Eye (tissue), 1 donor: Measurements from ENCODE around the gene PRR29.
A peak's percentile ranks its signal among the peaks of the same experiment; 100 is the strongest.

Source experiments
- DNase-seq: peaks from one replicate; pipeline ENCODE4 v3.0.0-alpha.2; 2015

Gene PRR29

GRCh38 chr17:63998050-63998720 is at the start of gene PRR29:
PRR29 (plus strand) TSS chr17:63998351; CDS start chr17:63998365, 14 bp downstream.
- peak; percentile 92 for DNase-seq

GRCh38 chr17:63948521-63948920 is 49.6 kb upstream of the PRR29 start:
- DNase-seq = no peak

GRCh38 chr17:63949576-63950250 is 48.4 kb upstream of the PRR29 start:
- no peak for DNase-seq

GRCh38 chr17:63950940-63951907 is 46.9 kb upstream of the PRR29 start:
- no peak for DNase-seq

GRCh38 chr17:63954402-63955063 is 43.6 kb upstream of the PRR29 start:
- DNase-seq = no peak

- DNase-seq = no peak
Observed at GRCh38 chr17:63955232-63955631, 42.9 kb upstream of the PRR29 start.

- no peak for DNase-seq
Observed at GRCh38 chr17:63955791-63956190, 42.4 kb upstream of the PRR29 start.

- DNase-seq = no peak
Observed at GRCh38 chr17:63956296-63956920, 41.7 kb upstream of the PRR29 start.

- no peak for DNase-seq
Observed at GRCh38 chr17:63960006-63960405, 38.1 kb upstream of the PRR29 start.

- no peak for DNase-seq
Observed at GRCh38 chr17:63960430-63960829, 37.7 kb upstream of the PRR29 start.

- peak; percentile 82 for DNase-seq
Observed at GRCh38 chr17:63961355-63962212, 36.6 kb upstream of the PRR29 start.

- DNase-seq = no peak
Observed at GRCh38 chr17:63962298-63962744, 35.8 kb upstream of the PRR29 start.

GRCh38 chr17:63963123-63963522 is 35.0 kb upstream of the PRR29 start:
- no peak for DNase-seq

- DNase-seq = no peak
Observed at GRCh38 chr17:63966646-63967264, 31.4 kb upstream of the PRR29 start.

- DNase-seq = no peak
Observed at GRCh38 chr17:63967953-63968352, 30.2 kb upstream of the PRR29 start.

- no peak for DNase-seq
Observed at GRCh38 chr17:63969278-63969677, 28.9 kb upstream of the PRR29 start.

- DNase-seq = no peak
Observed at GRCh38 chr17:63972796-63973195, 25.4 kb upstream of the PRR29 start, which contains the start of gene SCN4A. SCN4A (minus strand) TSS chr17:63972918; CDS start chr17:63972841, 77 bp downstream.

- DNase-seq = no peak
Observed at GRCh38 chr17:63973247-63973646, 24.9 kb upstream of the PRR29 start.

GRCh38 chr17:63973930-63974593 is 24.1 kb upstream of the PRR29 start:
- no peak for DNase-seq

GRCh38 chr17:63974594-63975192 is 23.5 kb upstream of the PRR29 start:
- DNase-seq = no peak
